Psoas muscle (tissue), 8 donors: ENCODE measurements around the gene PIK3R2. TPM values are rescaled to one million over a fixed set of nuclear protein-coding genes. Genes with fewer than 3 reads are reported as not detected.
A peak's percentile ranks its signal among the peaks of the same experiment; 100 is the strongest.

Source experiments
- ATAC-seq, 4 donors: fragments of 200-7000 bp; cut with Tn5 transposase; one replicate each; pipeline ENCODE4 v1.9.1; 2020; ENCODE audit warnings: moderate library complexity in 3 of 4, mild to moderate bottlenecking in 2 of 4
- DNase-seq, 2 donors: peaks; one replicate each; pipeline ENCODE4 v3.0.0-alpha.2; 2020
- H3K27ac ChIP-seq: fragments of 200-600 bp; one replicate; pipeline ENCODE4 v1.8.0; 2022
- H3K27me3 ChIP-seq, 3 donors: fragments of 200-600 bp in 1 of 3; one replicate each; pipeline versions ENCODE4 v1.6.1 to v1.8.0; 2013 to 2022; ENCODE audit warnings: low read length in 2 of 3, mild to moderate bottlenecking in 2 of 3, moderate library complexity in 1 of 3; ENCODE audit not compliant: insufficient read depth in 3 of 3
- H3K36me3 ChIP-seq, 2 donors: fragments of 200-600 bp in 1 of 2; one replicate each; pipeline versions ENCODE4 v1.6.1 to v1.8.0; 2013 to 2022; ENCODE audit warnings: low read depth in 1 of 2, mild to moderate bottlenecking in 1 of 2, moderate library complexity in 1 of 2; ENCODE audit not compliant: insufficient read depth in 1 of 2
- H3K4me1 ChIP-seq: fragments of 200-600 bp; one replicate; pipeline ENCODE4 v1.8.0; 2022
- H3K4me3 ChIP-seq: fragments of 200-600 bp; one replicate; pipeline ENCODE4 v1.8.0; 2022; ENCODE audit warnings: mild to moderate bottlenecking
- H3K9me3 ChIP-seq: fragments of 200-600 bp; one replicate; pipeline ENCODE4 v1.8.0; 2022
- WGBS, 3 donors: extraction: QIAGEN DNeasy Blood & Tissue Kit; methylation state at CpG; one replicate each; pipeline versions ENCODE4 v1.1.6 to v1.1.7; 2013; 5-methylcytosine and 5-hydroxymethylcytosine counted together
- intact Hi-C, 2 donors: fragments of 100-400 bp; cut with DNase I; formaldehyde crosslinking; loops; one replicate each; pipeline versions ENCODE4 v1.11.0 to v1.14.2; 2022
- polyA plus RNA-seq, 3 donors: library from polyadenylated mRNA; stranded (reverse); fragments of 200-250 nt; gene quantifications; one replicate each; pipeline ENCODE4 v1.2.3, GENCODE V29; 2013
- total RNA-seq, 4 donors: library from RNA; stranded (reverse); fragmentation: NEBNext Ultra II Directional in 2 of 4; extraction: Animal tissue kit (Norgen Biotek cat#: 25700) in 2 of 4; gene quantifications; one replicate each; pipeline versions ENCODE4 v1.2.1 to v1.2.4, GENCODE V29; 2021 to 2023
- TF ChIP-seq, protein P1 (sequence below): fragments of 200-600 bp; IDR thresholded peaks from one replicate; pipeline ENCODE4 v1.8.0; 2022; ENCODE audit warnings: antibody characterized with exemption
- donor health status: healthy with polysubstance abuse.
- donor health status: DM: no; HTN: no; CAD: no; lungs with moderate emphysema.
- donor health status: Bipolar disorder and iron deficiency.
- donor health status: healthy.
- donor health status: DM: yes; HTN: yes; CAD: no.
- donor health status: DM: no; HTN: no; CAD: no.
- donor health status: DM: no; HTN: no; CAD: no.
- donor health status: DM: yes; HTN: yes; CAD: no.

The PIK3R2 gene
- total and polyA plus RNA-seq, 7 donors, result 4.6 to 20.8 (median 8.6) TPM

DNA sequence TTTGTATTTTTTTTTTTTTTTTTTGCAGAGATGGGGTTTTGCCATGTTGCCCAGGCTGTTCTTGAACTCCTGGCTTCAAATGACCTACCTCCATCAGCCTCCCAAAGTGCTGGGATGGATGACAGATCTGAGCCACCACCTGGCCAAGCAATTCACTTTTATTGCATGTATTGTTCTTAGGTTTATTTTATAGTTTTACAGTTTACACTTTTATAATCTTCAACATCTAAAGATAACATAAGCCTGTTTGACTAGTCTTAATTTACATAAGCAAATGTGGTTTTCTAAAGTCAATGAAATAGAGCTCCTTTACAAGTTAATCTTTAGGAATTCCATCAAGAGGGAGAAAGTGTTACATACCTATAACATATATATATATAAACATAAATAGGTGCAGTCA, 30.6 kb downstream of the PIK3R2 start:
- Histone ChIP-seq H3K4me3 (no peak overlapping the region), H3K36me3 (no peaks in the 10 kb centered on the region), H3K27me3 (no peaks in the 10 kb centered on the region)

DNA sequence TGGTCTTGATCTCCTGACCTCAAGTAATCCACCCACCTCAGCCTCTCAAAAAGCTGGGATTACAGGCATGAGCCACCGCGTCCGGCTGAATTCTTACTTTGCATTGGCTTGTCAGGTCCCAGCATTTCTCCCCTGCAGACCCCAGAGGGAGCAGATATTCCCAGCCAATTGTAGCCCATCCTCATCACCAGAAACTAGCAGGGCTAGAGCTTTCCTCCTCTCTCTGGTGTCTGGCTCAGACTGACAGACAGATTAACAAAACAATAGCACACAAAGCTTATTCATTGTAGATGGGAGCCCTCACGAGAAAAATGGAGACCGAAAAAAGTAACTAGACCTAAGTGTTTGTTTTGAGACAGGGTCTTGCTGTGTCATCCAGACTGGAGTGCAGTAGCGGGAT, 32.6 kb downstream of the PIK3R2 start:
- no peak overlapping the region for H3K27ac ChIP-seq
- no peak for ATAC-seq
- DNase-seq, result no peak
- 40 to 51% (median 50%) methylated on average over 6 of the region's 6 CpGs for WGBS, 3 donors
- H3K4me1 ChIP-seq, result no peaks in the 10 kb centered on the region
- H3K27me3 ChIP-seq, result no peaks in the 10 kb centered on the region
- intact Hi-C loops, result no loop called here
- TF ChIP-seq, protein P1, sequence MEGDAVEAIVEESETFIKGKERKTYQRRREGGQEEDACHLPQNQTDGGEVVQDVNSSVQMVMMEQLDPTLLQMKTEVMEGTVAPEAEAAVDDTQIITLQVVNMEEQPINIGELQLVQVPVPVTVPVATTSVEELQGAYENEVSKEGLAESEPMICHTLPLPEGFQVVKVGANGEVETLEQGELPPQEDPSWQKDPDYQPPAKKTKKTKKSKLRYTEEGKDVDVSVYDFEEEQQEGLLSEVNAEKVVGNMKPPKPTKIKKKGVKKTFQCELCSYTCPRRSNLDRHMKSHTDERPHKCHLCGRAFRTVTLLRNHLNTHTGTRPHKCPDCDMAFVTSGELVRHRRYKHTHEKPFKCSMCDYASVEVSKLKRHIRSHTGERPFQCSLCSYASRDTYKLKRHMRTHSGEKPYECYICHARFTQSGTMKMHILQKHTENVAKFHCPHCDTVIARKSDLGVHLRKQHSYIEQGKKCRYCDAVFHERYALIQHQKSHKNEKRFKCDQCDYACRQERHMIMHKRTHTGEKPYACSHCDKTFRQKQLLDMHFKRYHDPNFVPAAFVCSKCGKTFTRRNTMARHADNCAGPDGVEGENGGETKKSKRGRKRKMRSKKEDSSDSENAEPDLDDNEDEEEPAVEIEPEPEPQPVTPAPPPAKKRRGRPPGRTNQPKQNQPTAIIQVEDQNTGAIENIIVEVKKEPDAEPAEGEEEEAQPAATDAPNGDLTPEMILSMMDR, result no peak
- H3K4me3 ChIP-seq, result no peak overlapping the region
- no peaks in the 10 kb centered on the region for H3K9me3 ChIP-seq
- no peaks in the 10 kb centered on the region for H3K36me3 ChIP-seq

More for the DNA sequence above, 30.6 kb downstream of the PIK3R2 start:
- ATAC-seq, result no peak
- intact Hi-C loops, result no loop called here
- TF ChIP-seq, protein P1, result no peak
- Histone ChIP-seq H3K9me3 (no peaks in the 10 kb centered on the region), H3K27ac (no peak overlapping the region), H3K4me1 (no peaks in the 10 kb centered on the region)
- no peak for DNase-seq

DNA sequence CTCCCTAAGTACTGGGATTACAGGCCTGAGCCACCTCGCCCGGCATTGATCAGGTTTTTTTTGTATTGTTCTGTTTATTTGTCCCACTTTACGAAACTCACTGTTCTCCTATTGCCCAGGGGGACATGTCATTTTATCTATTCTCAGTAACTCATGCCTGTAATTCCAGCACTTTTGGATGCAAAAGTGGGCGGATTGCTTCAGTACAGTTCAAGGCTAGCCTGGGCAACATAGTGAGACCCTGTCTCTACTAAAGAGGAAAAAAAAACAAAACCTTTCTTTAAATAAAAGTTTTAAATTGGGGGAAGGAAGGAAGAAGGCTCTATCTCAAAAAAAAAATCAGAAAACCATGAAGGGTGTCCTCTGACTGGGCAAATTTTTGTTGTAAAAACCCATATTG, 37.3 kb downstream of the PIK3R2 start:
- Histone ChIP-seq H3K36me3 (peaks cover 0 to 4% of the 10 kb centered on the region in 2 donors), H3K4me3 (no peak overlapping the region)
- intact Hi-C loops, result no loop called here

DNA sequence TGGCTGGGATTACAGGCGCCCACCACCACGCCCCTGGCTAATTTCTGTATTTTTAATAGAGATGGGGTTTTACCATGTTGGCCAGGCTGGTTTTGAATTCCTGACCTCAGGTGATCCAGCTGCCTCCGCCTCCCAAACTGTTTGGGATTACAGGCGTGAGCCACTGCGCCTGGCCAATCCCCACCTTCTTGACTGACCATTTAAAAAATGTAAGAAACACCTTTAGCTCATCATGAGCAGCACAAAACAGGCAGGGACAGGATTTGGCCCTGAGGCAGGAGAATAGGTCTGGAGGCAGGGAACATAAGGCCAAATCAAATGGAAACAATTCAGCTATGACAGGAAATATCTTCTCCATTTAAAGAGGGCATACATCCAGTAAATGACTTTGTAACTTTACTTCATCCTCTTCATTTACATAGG, 38.7 kb downstream of the PIK3R2 start:
- Histone ChIP-seq H3K4me1 (peaks cover 11% of the 10 kb centered on the region), H3K27me3 (no peaks in the 10 kb centered on the region), H3K36me3 (peaks cover 0 to 15% of the 10 kb centered on the region in 2 donors), H3K27ac (peak overlapping the region; percentile 93), H3K4me3 (peak overlapping the region; percentile 90), H3K9me3 (no peaks in the 10 kb centered on the region)
- intact Hi-C loops, result no loop called here
- ATAC-seq (no peak), DNase-seq (no peak)
- TF ChIP-seq, protein P1, result no peak
- WGBS, 3 donors, result 76 to 81% (median 78%) methylated on average over 5 of the region's 5 CpGs

More for the DNA sequence above, 37.3 kb downstream of the PIK3R2 start:
- TF ChIP-seq, protein P1, result no peak
- H3K4me1 ChIP-seq, result peaks cover 11% of the 10 kb centered on the region
- no peaks in the 10 kb centered on the region for H3K9me3 ChIP-seq
- DNase-seq (no peak), ATAC-seq (no peak)
- H3K27ac ChIP-seq, result no peak overlapping the region
- no peaks in the 10 kb centered on the region for H3K27me3 ChIP-seq
- 73 to 86% (median 77%) methylated on average over 4 of the region's 4 CpGs for whole genome bisulfite sequencing, 3 donors
